Measurements from ENCODE around the gene FBXL22.
A peak's percentile ranks its signal among the peaks of the same experiment; 100 is the strongest.

The FBXL22 gene

GRCh38 chr15:63597821-63598220 is 634 bp downstream of the FBXL22 start:
- DNase-seq (ENCODE audit: low read depth): no peak

DNA sequence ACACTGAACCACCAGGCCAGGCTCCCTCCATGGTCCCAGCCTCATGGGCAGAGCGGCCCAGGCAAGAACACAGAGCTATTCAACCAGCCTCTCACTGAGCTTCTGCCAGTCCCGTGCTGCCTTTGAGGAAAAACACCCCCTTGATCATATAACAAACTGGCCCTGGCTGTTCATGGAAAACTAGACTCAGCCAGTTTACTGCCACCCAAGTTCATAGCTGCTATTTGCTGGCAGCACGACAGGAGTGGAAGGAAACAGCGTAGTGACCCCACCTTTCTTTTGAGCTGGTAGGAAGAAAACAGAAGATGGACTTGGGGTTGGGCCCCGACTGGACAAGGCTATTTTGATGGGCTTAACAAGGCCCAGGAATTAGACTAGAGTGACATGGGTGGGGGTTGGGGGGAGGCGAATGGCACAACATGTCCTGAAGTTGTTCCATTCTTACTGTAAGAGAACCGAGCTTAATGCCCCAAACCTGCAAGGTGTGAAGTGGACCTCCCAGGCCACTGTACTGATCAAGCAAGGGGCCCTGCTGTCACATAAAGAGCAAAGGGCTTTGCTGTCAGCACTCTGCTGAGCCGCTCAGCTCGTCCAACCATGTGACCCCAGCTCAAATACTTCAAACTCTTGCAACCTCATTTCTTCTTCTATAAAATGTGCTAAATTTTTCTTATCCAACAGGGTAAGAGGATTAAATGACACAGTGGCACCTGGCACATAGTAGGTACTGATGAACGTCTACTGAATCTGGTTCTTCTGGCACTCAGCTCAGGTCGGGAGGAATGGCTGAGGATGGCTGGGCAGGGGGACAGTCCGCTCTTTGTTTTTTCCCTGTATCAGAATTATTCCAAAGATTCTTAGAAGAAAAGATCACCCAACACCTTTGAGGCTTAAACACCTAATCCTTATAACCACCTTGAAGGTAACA is 1.6 kb downstream of the FBXL22 start:
- DNase-seq (ENCODE audit: low read depth): no peak
- no peak overlapping the region for H3K4me3 ChIP-seq (ENCODE audit: control insufficient read depth, low read depth, low read length)
- TF ChIP-seq, protein P1, sequence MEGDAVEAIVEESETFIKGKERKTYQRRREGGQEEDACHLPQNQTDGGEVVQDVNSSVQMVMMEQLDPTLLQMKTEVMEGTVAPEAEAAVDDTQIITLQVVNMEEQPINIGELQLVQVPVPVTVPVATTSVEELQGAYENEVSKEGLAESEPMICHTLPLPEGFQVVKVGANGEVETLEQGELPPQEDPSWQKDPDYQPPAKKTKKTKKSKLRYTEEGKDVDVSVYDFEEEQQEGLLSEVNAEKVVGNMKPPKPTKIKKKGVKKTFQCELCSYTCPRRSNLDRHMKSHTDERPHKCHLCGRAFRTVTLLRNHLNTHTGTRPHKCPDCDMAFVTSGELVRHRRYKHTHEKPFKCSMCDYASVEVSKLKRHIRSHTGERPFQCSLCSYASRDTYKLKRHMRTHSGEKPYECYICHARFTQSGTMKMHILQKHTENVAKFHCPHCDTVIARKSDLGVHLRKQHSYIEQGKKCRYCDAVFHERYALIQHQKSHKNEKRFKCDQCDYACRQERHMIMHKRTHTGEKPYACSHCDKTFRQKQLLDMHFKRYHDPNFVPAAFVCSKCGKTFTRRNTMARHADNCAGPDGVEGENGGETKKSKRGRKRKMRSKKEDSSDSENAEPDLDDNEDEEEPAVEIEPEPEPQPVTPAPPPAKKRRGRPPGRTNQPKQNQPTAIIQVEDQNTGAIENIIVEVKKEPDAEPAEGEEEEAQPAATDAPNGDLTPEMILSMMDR (IDR thresholded peaks at IDR 0.05; ENCODE audit: control insufficient read depth, insufficient read depth, low read depth, low read length, missing control alignments): no peak

More at GRCh38 chr15:63597821-63598220, 634 bp downstream of the FBXL22 start:
- no peak overlapping the region for H3K4me3 ChIP-seq (ENCODE audit: control insufficient read depth, low read depth, low read length)
- TF ChIP-seq, protein P1 (IDR thresholded peaks at IDR 0.05; ENCODE audit: control insufficient read depth, insufficient read depth, low read depth, low read length, missing control alignments): no peak

DNA sequence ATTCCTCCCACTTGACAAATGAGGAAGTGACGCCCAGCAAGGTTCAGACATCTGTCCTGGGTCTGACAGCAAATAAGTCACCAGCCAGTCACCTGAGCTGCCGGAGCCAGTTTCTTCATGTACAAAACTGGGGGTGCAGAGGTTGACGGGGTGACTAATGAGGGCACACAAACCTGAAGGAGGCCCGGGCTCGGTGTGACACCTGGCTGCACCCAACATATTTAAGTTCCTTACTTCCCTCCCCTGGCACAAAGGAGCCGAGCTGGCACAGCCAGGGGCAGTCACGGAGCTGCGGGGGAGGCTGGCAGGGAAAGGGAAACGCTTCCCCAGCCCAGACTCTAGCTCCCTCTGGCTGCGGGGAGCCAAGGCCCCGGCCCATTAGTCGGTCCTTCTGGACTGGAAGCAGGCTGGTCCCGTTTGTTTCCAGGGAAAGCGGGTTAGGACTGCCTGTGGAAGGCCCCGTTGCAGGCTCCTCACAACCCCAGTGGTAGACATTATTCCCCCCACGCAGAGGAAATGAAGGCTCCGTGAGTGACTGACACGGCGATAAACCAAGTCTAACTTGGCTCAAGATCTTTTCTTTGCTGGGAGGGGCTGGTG is 2.3 kb downstream of the FBXL22 start:
- H3K4me3 ChIP-seq (ENCODE audit: control insufficient read depth, low read depth, low read length): peak overlapping the region; percentile 79
- no peak for DNase-seq (ENCODE audit: low read depth)
- TF ChIP-seq, protein P1 (IDR thresholded peaks at IDR 0.05; ENCODE audit: control insufficient read depth, insufficient read depth, low read depth, low read length, missing control alignments): peak; percentile 74

GRCh38 chr15:63600001-63600615 is 2.9 kb downstream of the FBXL22 start:
- TF ChIP-seq, protein P1 (IDR thresholded peaks at IDR 0.05; ENCODE audit: control insufficient read depth, insufficient read depth, low read depth, low read length, missing control alignments): no peak
- H3K4me3 ChIP-seq (ENCODE audit: control insufficient read depth, low read depth, low read length): peak overlapping the region; percentile 79
- DNase-seq (ENCODE audit: low read depth): no peak

DNA sequence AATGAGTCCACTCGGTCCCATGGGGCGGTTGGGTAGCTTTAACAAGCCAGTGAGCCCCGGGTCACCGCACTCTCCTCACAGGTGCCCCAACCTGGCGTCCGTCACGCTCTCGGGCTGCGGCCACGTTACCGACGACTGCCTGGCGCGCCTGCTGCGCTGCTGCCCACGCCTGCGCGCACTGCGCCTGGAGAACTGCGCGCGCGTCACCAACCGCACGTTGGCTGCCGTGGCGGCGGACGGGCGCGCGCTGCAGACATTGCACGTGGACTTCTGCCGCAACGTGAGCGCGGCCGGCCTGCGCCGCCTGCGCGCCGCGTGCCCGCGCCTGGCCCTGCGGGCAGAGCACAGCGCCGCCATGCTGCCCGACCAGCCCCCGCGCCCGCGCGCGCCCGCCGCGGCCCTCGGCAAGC is 3.4 kb downstream of the FBXL22 start:
- peak; percentile 61 for DNase-seq (ENCODE audit: low read depth)
- peak overlapping the region; percentile 79 for H3K4me3 ChIP-seq (ENCODE audit: control insufficient read depth, low read depth, low read length)
- TF ChIP-seq, protein P1 (IDR thresholded peaks at IDR 0.05; ENCODE audit: control insufficient read depth, insufficient read depth, low read depth, low read length, missing control alignments): no peak

DNA sequence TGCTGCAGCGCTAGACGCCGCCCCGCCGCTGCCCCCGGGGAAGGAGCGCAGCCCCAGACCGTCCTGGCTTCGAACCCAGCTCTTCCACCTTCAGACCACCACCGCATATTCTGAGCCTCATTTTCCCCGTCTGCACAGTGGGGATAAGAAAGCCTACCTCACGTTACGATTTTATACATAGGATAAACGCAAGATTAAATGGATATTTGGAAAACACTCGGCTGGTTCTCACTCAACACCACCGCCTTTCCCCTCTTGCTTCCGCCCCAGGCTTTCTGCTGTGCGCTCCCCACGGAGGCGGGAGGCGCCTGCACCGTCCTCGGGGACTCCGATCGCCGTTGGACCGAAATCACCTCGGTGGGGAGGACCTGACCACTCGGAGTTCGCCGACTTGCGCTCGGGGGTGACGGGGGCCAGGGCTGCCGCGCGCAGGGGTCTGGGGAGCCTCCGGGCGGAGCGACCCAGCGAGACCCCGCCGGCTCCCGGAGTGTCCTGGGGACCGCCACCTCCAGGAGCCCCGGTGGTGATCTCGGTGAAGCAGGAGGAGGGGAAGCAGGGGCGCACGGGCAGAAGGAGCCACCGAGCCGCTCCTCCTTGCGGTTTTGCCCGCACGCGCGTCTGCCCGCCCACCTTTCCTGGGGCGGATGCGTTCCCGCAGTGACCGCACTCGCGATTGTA is 4.0 kb downstream of the FBXL22 start:
- peak overlapping the region; percentile 53 for H3K4me3 ChIP-seq (ENCODE audit: control insufficient read depth, low read depth, low read length)
- DNase-seq (ENCODE audit: low read depth): no peak
- TF ChIP-seq, protein P1 (IDR thresholded peaks at IDR 0.05; ENCODE audit: control insufficient read depth, insufficient read depth, low read depth, low read length, missing control alignments): no peak

Data from AG09309 (cell line).